ENCODE data around the gene PPP1R3E.
"Not testable (repeated sequence)": the region's sequence is repeated elsewhere in the genome, so short reads cannot be mapped to it uniquely, and the experiment has no call there.

PPP1R3E gene

GRCh38 chr14:23296012-23296777, 6.5 kb downstream of the PPP1R3E start:
- no peak overlapping the region for H3K9ac ChIP-seq (ENCODE audit: low read depth, low read length)
- H3K9me3 ChIP-seq (ENCODE audit: control insufficient read depth, insufficient read depth, low read length) = no peaks in the 10 kb centered on the region
- no peaks in the 10 kb centered on the region for H3K36me3 ChIP-seq (ENCODE audit: insufficient read depth, low read length)
- no peaks in the 10 kb centered on the region; the same call in 1 of the 2 replicates for H3K4me1 ChIP-seq (ENCODE audit: insufficient read depth, low read length)

- Histone ChIP-seq H3K4me1 (ENCODE audit: insufficient read depth, low read length) (no peaks in the 10 kb centered on the region), H3K9ac (ENCODE audit: low read depth, low read length) (no peak overlapping the region), H3K36me3 (ENCODE audit: insufficient read depth, low read length) (no peaks in the 10 kb centered on the region), H3K9me3 (ENCODE audit: control insufficient read depth, insufficient read depth, low read length) (no peaks in the 10 kb centered on the region)
These were observed 7.7 kb downstream of the PPP1R3E start for GRCh38 chr14:23294734-23295561.

- no peaks in the 10 kb centered on the region for H3K9me3 ChIP-seq (ENCODE audit: control insufficient read depth, insufficient read depth, low read length)
- H3K9ac ChIP-seq (ENCODE audit: low read depth, low read length) = peak overlapping the region; percentile 76; the same call in 1 of the 2 replicates
- H3K4me1 ChIP-seq (ENCODE audit: insufficient read depth, low read length) = no peaks in the 10 kb centered on the region
- no peaks in the 10 kb centered on the region for H3K36me3 ChIP-seq (ENCODE audit: insufficient read depth, low read length)
These were observed 15.7 kb downstream of the PPP1R3E start for GRCh38 chr14:23286902-23287479.

GRCh38 chr14:23286020-23286901, 16.4 kb downstream of the PPP1R3E start, which contains the start of gene HOMEZ:
Gene HOMEZ, minus strand, starts transcription at chr14:23286132. Its CDS starts 180 bp downstream, at chr14:23285952.
- H3K9me3 ChIP-seq (ENCODE audit: control insufficient read depth, insufficient read depth, low read length) = no peaks in the 10 kb centered on the region
- no peaks in the 10 kb centered on the region for H3K36me3 ChIP-seq (ENCODE audit: insufficient read depth, low read length)
- no peaks in the 10 kb centered on the region for H3K4me1 ChIP-seq (ENCODE audit: insufficient read depth, low read length)
- peak within 1 kb of the TSS; percentile 76 for H3K9ac ChIP-seq (ENCODE audit: low read depth, low read length)

- H3K36me3 ChIP-seq (ENCODE audit: insufficient read depth, low read length) = no peaks in the 10 kb centered on the region
- H3K9me3 ChIP-seq (ENCODE audit: control insufficient read depth, insufficient read depth, low read length) = no peaks in the 10 kb centered on the region
- no peaks in the 10 kb centered on the region for H3K4me1 ChIP-seq (ENCODE audit: insufficient read depth, low read length)
- peak overlapping the region; percentile 76 for H3K9ac ChIP-seq (ENCODE audit: low read depth, low read length)
These were observed 17.1 kb downstream of the PPP1R3E start for GRCh38 chr14:23285530-23286019.

GRCh38 chr14:23284654-23285529, 17.8 kb downstream of the PPP1R3E start:
- peaks cover 5% of the 10 kb centered on the region for H3K4me1 ChIP-seq (ENCODE audit: insufficient read depth, low read length)
- H3K9me3 ChIP-seq (ENCODE audit: control insufficient read depth, insufficient read depth, low read length) = no peaks in the 10 kb centered on the region
- no peaks in the 10 kb centered on the region for H3K36me3 ChIP-seq (ENCODE audit: insufficient read depth, low read length)
- peak overlapping the region; percentile 76 for H3K9ac ChIP-seq (ENCODE audit: low read depth, low read length)

GRCh38 chr14:23281247-23281646, 21.4 kb downstream of the PPP1R3E start:
- Histone ChIP-seq H3K36me3 (ENCODE audit: insufficient read depth, low read length) (no peaks in the 10 kb centered on the region), H3K9ac (ENCODE audit: low read depth, low read length) (no peak overlapping the region)

GRCh38 chr14:23277928-23278327, 24.7 kb downstream of the PPP1R3E start:
- not testable (repeated sequence) for H3K9me3 ChIP-seq (ENCODE audit: control insufficient read depth, insufficient read depth, low read length); H3K36me3 ChIP-seq (ENCODE audit: insufficient read depth, low read length); H3K4me1 ChIP-seq (ENCODE audit: insufficient read depth, low read length); H3K9ac ChIP-seq (ENCODE audit: low read depth, low read length)

More at GRCh38 chr14:23281247-23281646, 21.4 kb downstream of the PPP1R3E start:
- H3K4me1 ChIP-seq (ENCODE audit: insufficient read depth, low read length) = peaks cover 8% of the 10 kb centered on the region
- H3K9me3 ChIP-seq (ENCODE audit: control insufficient read depth, insufficient read depth, low read length) = no peaks in the 10 kb centered on the region

GRCh38 chr14:23277189-23277588, 25.5 kb downstream of the PPP1R3E start:
- no peak overlapping the region for H3K9ac ChIP-seq (ENCODE audit: low read depth, low read length)
- no peaks in the 10 kb centered on the region for H3K9me3 ChIP-seq (ENCODE audit: control insufficient read depth, insufficient read depth, low read length)
- H3K4me1 ChIP-seq (ENCODE audit: insufficient read depth, low read length) = peaks cover 8% of the 10 kb centered on the region
- H3K36me3 ChIP-seq (ENCODE audit: insufficient read depth, low read length) = no peaks in the 10 kb centered on the region

- Histone ChIP-seq H3K4me1 (ENCODE audit: insufficient read depth, low read length) (peaks cover 8% of the 10 kb centered on the region), H3K9ac (ENCODE audit: low read depth, low read length) (no peak overlapping the region), H3K36me3 (ENCODE audit: insufficient read depth, low read length) (no peaks in the 10 kb centered on the region), H3K9me3 (ENCODE audit: control insufficient read depth, insufficient read depth, low read length) (no peaks in the 10 kb centered on the region)
These were observed 27.2 kb downstream of the PPP1R3E start for GRCh38 chr14:23275412-23275811.

GRCh38 chr14:23269193-23269592, 33.5 kb downstream of the PPP1R3E start:
- H3K9me3 ChIP-seq (ENCODE audit: control insufficient read depth, insufficient read depth, low read length) = no peaks in the 10 kb centered on the region
- H3K36me3 ChIP-seq (ENCODE audit: insufficient read depth, low read length) = no peaks in the 10 kb centered on the region
- no peaks in the 10 kb centered on the region for H3K4me1 ChIP-seq (ENCODE audit: insufficient read depth, low read length)
- no peak overlapping the region for H3K9ac ChIP-seq (ENCODE audit: low read depth, low read length)

- not testable (repeated sequence) for H3K9me3 ChIP-seq (ENCODE audit: control insufficient read depth, insufficient read depth, low read length); H3K36me3 ChIP-seq (ENCODE audit: insufficient read depth, low read length); H3K4me1 ChIP-seq (ENCODE audit: insufficient read depth, low read length); H3K9ac ChIP-seq (ENCODE audit: low read depth, low read length)
These were observed 41.8 kb downstream of the PPP1R3E start for GRCh38 chr14:23260849-23261248.

GRCh38 chr14:23259426-23259825, 43.2 kb downstream of the PPP1R3E start:
- H3K9me3 ChIP-seq (ENCODE audit: control insufficient read depth, insufficient read depth, low read length) = no peaks in the 10 kb centered on the region; the same call in 1 of the 2 replicates
- H3K9ac ChIP-seq (ENCODE audit: low read depth, low read length) = no peak overlapping the region
- H3K36me3 ChIP-seq (ENCODE audit: insufficient read depth, low read length) = no peaks in the 10 kb centered on the region
- H3K4me1 ChIP-seq (ENCODE audit: insufficient read depth, low read length) = no peaks in the 10 kb centered on the region
